HG03159 (cell line): ENCODE results near the gene OR1F1.
"Not testable (repeated sequence)": the region's sequence is repeated elsewhere in the genome, so short reads cannot be mapped to it uniquely, and the experiment has no call there.

Experiments used
- ATAC-seq: cut with Tn5 transposase; IDR thresholded peaks from one replicate; pipeline ENCODE4 v1.9.1; 2021; ENCODE audit warnings: mild to moderate bottlenecking, moderate library complexity; ENCODE audit not compliant: unreplicated experiment

Gene OR1F1

DNA sequence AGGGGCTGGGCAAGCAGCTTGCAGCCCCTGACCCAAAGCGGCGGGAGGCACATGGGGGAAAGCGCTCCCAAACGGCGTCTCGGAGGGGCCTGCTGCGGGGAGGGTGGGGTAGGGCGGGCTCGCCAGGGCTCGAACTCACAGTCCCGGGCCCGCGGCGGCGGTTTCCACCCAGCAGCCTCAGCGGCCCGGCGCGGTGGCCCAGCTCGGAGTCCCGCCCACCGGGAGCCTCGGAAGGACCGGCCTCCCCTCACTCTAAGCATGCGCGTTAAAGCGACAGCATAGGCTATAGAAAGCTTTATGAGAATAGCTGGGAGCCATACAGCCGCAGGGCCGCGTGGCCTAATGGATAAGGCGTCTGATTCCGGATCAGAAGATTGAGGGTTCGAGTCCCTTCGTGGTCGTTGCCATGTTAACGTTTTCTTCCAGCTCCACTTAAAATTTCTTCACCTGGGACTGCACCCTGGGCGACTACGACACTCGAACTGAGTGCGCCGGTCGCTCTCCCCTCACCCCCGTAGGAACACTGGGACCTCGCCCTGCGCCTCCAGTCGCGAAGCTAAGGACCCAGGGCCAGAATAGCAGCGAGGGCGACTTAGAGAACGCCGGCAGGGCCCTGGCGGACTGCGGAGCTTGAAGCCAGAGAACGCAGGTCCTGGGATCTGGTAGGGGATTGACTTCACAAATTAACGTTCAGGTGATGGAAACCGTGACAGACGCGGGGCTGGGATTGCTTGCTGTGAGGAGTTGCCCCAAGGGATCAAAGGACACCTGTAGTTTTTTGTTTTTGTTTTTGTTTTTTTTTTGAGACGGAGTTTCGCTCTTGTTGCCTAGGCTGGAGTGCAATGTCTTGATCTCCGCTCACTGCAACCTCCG is 37.4 kb upstream of the OR1F1 start:
- ATAC-seq: peak; percentile 71

- no peak for ATAC-seq
Measured at GRCh38 chr16:3152027-3152276, 36.1 kb upstream of the OR1F1 start.

GRCh38 chr16:3152277-3152990 is 35.6 kb upstream of the OR1F1 start:
- ATAC-seq: no peak

DNA sequence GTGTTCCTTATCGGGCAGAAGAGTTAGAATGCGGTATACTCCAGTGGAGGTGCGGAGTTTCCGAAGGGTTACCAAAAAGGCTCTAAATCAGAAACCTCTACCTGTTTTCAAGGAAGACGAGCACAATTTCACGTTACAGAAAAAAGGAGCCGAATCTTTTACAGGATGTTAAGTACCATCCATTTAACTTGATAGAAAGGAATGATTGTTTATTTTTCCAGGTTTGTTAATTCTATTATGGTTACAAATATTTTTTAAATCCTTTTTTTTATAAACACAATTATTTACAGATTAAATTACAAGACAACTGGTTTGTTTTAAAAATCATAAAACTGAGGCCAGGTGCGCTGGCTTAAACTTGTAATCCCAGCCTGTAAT is 35.0 kb upstream of the OR1F1 start:
- no peak for ATAC-seq

DNA sequence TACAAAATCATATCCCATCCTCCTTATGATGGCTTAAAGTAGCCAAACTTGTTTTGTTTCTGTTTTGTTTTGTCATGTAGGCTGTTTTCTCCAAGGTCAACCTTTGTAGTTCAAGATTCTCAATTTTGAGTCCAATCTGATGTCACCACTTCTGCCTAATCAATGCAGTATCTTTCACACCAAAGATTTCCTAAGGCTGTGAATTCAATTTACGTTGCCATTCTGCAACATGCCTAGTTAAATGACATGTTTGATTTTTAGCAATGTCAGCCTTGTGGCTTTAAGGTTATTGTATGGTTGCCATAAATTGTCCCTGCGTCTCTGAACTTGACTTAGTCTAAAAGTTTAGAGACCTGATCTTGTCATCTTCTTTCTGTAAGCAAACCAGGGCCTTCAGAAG is 32.8 kb upstream of the OR1F1 start:
- ATAC-seq: no peak

DNA sequence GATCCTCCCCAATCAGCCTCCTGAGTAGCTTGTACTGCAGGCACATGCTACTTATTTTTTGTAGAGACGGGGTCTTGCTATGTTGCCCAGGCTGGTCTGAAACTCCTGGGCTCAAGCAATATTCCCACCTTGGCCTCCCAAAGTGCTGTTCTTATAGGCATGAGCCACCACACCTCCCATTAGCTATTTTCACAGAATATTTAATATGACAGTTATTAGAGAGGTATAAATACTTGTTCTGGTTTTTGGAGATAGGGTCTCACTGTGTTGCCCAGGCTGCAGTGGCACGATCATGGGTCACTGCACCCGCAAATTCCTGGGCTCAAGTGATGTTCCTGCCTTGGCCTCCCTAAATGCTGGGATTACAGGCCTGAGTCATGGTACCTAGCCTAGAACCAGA is 32.0 kb upstream of the OR1F1 start:
- no peak for ATAC-seq

DNA sequence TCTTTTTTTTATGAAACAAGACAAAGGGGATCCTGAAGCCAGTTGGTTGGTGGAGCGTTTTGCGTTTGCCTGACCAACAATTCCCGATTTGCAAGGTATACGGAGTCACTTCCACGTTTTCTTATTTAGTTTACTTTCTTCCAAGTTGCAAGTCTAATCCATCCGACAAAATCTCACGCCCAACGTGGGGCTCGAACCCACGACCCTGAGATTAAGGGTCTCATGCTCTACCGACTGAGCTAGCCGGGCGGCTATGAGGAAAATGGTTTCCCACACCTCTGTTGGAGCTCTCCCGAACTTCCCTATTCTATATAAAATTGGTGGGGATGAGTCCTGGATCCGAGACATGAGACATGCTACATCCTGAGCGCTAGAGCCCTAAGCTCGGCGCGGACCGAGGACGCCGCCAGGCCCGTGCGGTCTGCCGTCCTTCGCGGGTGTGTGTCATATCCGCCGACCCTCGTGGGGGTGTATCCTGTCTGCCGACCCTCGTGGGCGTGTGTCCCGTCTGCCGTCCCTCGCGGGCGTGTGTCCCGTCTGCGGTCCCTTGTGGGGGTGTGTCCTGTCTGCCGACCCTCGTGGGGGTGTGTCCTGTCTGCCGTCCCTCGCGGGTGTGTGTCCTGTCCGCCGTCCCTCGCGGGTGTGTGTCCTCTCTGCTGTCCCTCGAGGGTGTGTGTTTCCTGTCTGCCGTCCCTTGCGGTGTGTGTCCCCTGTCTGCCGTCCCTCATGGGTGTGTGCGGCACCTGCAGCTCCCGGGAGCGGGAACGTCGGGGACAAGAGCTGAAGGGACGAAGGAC is 30.6 kb upstream of the OR1F1 start:
- no peak for ATAC-seq

DNA sequence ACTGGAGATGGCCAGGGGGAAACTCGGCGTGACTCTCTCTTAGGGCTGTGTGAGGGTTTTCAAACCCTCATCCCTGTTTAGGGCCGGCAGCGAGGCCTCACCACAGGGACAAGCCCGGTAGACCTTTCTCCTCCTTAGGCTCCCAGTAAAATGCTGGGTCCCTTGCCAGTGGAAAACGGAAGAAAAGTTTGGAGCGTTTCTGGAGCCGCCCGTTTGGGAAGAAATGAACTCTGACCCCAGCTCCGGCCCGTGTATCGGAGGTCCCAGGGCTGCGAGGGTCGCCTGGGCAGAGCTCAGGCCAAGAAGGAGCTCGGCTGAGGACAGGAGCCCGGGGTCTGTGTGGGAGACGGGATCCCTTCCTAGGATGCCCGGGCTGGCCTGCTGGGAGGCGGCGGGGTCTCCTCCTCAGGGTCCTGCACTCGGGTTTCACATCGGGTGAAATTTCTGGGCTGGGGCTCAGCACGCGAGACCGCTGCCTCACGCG is 29.9 kb upstream of the OR1F1 start:
- ATAC-seq: no peak

- no peak for ATAC-seq
Measured at GRCh38 chr16:3158510-3159314, 29.3 kb upstream of the OR1F1 start.

DNA sequence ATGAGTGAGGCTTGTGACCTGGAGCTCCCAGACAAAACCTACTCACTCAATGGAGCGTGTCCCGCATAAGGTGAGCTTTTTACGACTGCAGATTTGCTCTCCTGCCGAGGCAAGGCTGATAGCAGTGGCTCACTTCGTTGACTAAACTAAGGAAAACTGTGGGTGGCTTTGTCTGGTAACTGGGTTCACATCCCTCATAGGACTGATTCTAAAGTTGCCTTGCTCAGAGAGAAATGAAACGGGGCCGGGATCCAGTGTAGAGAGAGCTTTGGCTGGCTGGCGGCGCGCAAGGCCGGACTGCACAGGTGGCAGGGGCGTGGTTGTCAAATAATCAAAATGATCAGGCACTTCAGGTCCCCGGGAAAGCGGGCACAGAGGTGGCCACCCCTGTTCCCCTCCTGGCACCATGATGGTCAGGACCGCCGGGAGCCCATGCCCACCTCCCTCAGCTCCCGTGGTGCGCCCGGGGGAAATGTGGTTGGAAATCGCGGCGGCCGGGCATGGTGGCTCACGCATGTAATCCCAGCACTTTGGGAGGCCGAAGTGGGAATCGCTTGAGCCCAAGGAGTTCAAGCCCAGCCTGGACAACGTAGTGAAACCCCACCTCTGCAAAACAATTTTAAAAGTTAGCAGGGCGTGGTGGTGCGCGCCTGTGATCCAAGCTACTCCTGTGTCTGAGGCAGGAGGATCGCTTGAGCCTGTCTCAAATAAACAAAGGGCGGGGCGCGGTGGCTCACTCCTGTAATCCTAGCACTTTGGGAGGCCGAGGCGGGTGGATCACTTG is 26.6 kb upstream of the OR1F1 start:
- ATAC-seq: no peak

DNA sequence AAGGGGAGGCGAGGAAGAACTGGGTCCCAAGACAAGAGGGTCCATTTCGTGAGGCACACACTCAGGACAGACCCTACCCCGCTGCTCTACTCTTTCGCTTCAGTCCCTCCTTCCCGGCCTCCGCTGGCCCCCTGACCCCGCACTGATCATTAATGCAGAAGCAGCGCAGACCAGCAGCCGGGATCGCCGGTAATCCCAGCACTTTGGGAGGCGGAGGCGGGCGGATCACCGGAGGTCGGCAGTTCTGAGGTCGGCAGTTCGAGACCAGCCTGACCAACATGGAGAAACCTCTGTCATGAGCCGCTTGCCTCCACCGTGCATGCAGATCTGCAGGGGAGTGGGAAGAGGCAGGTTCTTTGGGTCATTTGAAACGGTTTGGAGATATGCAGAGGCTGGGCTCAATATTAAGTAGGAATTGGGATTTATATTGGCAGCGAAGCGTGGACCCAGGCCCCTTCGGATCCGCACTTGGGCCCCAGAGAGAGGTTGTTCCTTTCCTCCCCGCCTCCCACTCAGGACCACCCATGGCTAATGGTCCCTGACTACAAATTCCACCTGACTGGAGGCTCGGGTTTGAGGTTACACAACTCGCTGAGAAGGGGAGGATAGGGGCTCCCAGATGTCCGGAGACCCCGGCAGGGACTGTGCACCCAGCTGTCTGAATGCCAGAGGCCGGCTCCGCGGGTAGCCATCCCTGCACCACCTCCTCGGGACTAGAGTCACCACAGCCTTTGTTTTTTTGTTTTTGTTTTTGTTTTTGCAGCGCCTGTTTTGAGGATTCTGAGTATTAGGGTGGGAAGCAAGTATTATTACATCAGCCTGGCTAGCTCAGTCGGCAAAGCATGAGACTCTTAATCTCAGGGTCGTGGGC is 23.6 kb upstream of the OR1F1 start:
- ATAC-seq: no peak

DNA sequence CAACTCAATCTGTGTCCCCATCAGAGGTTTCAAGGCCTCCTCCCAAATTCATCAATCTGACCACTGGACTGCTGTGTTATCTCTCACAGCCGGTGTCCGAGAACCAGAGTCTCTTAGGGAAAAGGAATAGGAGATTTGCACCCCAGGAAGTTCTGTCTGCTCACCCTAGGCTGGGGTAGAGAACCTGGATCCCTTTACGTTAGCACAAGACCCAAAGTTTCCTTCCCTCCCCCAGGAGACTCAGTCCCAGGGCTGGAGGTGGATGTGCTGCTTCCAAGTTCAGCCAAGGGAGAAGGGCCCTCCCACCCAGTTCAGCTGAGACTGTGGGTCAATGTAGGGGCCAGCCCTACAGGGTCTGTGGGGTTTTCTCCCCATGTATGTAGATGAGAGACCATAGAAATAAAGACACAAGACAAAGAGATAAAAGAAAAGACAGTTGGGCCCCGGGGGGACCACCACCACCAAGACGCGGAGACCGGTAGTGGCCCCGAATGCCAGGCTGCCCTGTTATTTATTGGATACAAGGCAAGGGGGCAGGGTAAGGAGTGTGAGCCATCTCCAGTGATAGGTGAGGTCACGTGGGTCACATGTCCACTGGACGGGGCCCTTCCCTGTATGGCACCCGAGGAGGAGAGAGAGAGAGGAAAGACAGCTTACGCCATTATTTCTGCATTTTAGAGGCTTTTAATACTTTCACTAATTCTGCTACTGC is 22.7 kb upstream of the OR1F1 start:
- no peak for ATAC-seq

DNA sequence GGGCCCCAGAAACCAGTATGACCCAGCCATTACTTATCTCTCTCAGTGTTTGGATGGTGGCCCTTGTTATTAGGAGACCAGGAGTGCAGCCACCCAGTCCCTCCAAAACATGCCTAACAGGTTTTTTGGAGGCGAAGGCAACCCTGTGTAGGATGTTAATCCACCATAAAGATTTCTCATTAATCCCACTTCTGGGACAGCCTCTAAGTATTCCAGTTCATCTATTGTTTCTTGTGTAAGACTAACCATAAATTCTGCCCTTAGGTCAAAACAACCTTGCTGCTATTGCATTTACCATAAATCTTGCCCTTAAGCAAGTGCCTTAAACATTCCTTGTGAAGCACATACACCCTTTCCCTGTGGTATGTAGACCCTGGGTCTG is 21.5 kb upstream of the OR1F1 start:
- no peak for ATAC-seq

DNA sequence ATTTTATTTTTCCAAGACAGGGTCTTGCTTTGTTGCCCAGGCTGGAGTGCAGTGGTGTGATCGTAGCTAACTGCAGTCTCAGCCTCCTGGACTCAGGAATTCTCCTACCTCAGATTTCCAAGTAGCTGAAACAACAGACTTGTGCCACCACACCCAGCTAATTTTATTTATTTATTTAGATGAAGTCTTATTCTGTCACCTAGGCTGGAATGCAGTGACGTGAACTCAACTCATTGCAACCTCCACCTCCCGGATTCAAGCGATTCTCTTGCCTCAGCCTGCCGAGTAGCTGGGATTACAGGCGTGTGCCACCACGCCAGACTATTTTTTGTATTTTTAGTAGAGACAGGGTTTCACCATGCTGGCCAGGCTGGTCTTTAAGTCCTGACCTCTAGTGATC is 19.3 kb upstream of the OR1F1 start:
- not testable (repeated sequence) for ATAC-seq

GRCh38 chr16:3170440-3171180 is 17.4 kb upstream of the OR1F1 start:
- ATAC-seq: no peak

DNA sequence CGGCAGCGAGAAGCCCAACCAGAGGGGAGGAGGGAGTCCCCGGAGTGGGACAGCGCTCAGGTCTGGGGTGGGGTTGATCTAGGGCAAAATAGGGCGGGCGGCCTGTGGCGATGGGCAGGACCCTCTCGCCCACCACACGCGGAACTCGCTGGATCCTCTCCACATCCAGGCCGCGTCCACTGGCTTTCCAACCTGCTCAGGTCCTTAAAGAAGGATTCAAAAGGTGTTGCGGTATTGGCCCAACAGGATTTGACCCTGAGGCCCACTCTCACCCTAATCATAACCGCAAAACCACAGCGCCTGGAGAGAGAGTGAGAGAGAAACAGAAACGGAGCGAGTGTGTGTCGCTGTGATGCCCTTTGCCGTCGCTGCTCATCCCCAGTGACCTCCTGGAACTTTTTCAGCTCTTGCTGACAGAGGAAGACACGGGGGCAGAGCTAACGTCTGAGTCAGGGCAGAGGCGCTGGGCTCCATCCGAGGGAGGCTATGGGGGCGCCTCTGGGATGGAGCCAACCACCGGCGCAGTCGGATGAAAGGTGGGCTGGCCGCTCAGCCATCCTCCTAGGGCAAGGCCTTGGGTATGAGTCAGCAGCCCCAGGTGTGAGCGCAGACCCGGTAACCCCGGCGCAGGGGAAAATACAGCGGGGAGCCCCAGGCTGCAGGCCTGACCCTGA is 16.7 kb upstream of the OR1F1 start:
- peak; percentile 54 for ATAC-seq

GRCh38 chr16:3171855-3172593 is 16.0 kb upstream of the OR1F1 start:
- ATAC-seq: peak; percentile 25
